GM23338 (cell line): ENCODE results near the gene DPYD. TPM values are rescaled to one million over a fixed set of nuclear protein-coding genes. Genes with fewer than 3 reads are reported as not detected.

Experiments used
- CREB1 ChIP-seq: fragments of 250-450 bp; sonication (Bioruptor Pico); IDR thresholded peaks from 2 replicates; pipeline ENCODE4 v1.5.0; 2020; ENCODE audit warnings: low read depth, mild to moderate bottlenecking, moderate library complexity
- CTCF ChIP-seq, 2 experiments: fragments of 200-600 bp in 1 of 2; sonication (generic) in 1 of 2; conservative IDR thresholded peaks; 2 replicates each; pipeline versions ENCODE4 v1.5.1 to v1.6.1; 2016 to 2017; ENCODE audit warnings: antibody characterized with exemption in 2 of 2, low read depth in 2 of 2, mild to moderate bottlenecking in 2 of 2, moderate library complexity in 1 of 2
- ETS1 ChIP-seq: IDR thresholded peaks from 2 replicates; pipeline ENCODE4 v1.6.1; 2016; ENCODE audit warnings: antibody characterized with exemption
- JUNB ChIP-seq: IDR thresholded peaks from one replicate; pipeline ENCODE4 v1.6.1; 2016; ENCODE audit warnings: antibody characterized with exemption; ENCODE audit not compliant: unreplicated experiment
- NANOG ChIP-seq: IDR thresholded peaks from 2 replicates; pipeline ENCODE4 v1.6.1; 2016; ENCODE audit warnings: antibody characterized with exemption, borderline replicate concordance
- POLR2AphosphoS5 ChIP-seq: IDR thresholded peaks from 2 replicates; pipeline ENCODE4 v1.6.1; 2016; ENCODE audit warnings: antibody characterized with exemption, low read depth
- ZNF114 ChIP-seq: fragments of 250-450 bp; sonication (Bioruptor Pico); IDR thresholded peaks from 2 replicates; pipeline ENCODE4 v1.5.0; 2020; ENCODE audit warnings: mild to moderate bottlenecking, moderate library complexity
- ZNF462 ChIP-seq: fragments of 250-450 bp; sonication (Bioruptor Pico); IDR thresholded peaks from 2 replicates; pipeline ENCODE4 v1.5.0; 2020; ENCODE audit warnings: mild to moderate bottlenecking, moderate library complexity
- polyA plus RNA-seq: library from polyadenylated mRNA; unstranded; fragments of >200 nt; fragmentation: Nextera tagmentation; extraction: Ambion mirVana; gene quantifications from 2 replicates; pipeline ENCODE4 v1.2.1, GENCODE V29; 2016
- total RNA-seq: library from RNA; depleted of rRNA; stranded (reverse); fragments of >200 nt; shearing (Covaris generic); gene quantifications from 2 replicates; pipeline ENCODE4 v1.2.3, GENCODE V29; 2014

Gene DPYD
- total and polyA plus RNA-seq, 2 experiments from 2014 or later: 0.50 to 1.6 TPM

GRCh38 chr1:97841338-97841737 is 79.5 kb downstream of the DPYD start (continued):
- no peak for TF ChIP-seq ZNF462 (CRISPR knock-in tag)
- TF ChIP-seq NANOG: no peak
- no peak for TF ChIP-seq CTCF (conservative IDR thresholded peaks at IDR 0.05; ENCODE audit: low read depth in 2 of 2)
- no peak for TF ChIP-seq ETS1
- TF ChIP-seq ZNF114: no peak
- no peak for TF ChIP-seq POLR2AphosphoS5
- TF ChIP-seq CREB1 (CRISPR knock-in tag): no peak
- no peak for TF ChIP-seq JUNB
